Posterior cingulate gyrus (tissue), 11 donors: ENCODE data around the gene SLC2A4.
"Not testable (repeated sequence)": the region's sequence is repeated elsewhere in the genome, so short reads cannot be mapped to it uniquely, and the experiment has no call there.

ENCODE experiments used
- DNase-seq, 10 donors: peaks; one replicate each; pipeline versions ENCODE4 v3.0.0 to v3.0.0-alpha.2; 2020 to 2021; ENCODE audit warnings: mixed read lengths in 3 of 10
- intact Hi-C: fragments of 100-400 bp; cut with DNase I; formaldehyde crosslinking; loops from one replicate; pipeline ENCODE4 v1.15.1; 2023

The SLC2A4 gene

DNA sequence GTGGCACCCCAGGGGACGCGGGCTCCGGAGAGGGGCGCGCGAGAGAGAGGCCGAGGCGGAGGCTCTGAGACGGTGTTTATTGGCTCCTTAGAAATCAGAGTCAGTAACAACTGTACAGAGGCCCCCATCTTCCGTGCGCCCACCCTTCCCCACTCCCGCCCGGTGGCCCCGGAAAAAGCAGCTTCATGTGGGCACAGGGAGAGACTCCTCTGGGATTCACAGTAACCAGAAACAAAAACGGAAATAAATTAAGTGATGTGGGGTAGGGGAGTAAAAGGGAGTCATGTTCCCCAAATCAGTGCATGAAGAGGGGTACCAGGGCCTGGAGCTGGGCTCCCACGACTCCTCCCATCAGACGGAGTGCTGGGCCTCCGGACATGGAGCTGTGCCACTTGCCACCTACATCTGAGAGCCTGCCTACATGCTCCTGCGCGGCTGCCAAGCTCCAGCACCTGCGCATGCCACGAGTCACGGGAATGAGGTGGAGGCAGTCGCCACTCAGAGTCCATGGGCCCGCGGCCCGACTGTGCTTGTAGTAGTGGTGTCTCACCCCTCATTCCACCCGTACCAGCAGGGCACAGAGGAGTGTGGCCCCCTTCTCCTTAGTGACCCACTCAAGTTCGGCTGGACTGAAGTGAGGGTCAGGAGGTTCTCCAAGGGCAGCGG, 34.2 kb downstream of the SLC2A4 start:
- intact Hi-C loops: loop anchor here (1.0 kb wide), 1 partner anchor 14 kb away; the partner anchor contains the start of gene NEURL4
- peak in 3 of 10 donors; percentile 17 to 92 (median 52) for DNase-seq

DNA sequence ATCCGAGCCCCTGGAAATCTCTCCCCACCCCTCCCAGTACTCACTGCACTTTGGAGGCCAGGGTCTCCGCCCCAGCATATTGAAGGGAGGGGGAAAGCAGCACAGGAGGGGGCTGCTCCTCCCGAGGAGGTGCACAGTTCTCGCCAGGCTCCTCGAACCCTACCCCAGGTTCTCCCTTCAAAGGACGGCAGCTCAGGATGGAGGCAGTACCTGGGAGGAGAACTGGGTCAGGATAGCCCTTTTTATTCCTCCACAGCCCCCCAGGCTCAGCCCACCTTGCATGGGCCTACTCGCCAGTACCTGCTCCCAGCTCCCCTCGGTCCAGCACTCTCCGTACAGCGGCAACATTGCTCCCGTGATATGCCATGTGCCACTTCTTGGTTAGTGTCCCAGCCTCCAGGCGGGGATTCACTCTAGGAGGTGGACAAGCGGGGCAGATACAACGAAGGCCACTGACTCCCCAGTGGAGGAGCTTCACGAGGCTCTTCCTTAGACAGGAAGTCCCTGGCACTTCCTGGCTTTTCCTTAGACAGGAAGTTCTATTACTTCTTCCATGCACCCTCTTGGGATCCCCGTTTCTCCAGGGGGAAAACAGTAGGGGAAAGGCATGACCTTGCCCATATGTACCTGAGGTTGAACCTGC, 35.8 kb downstream of the SLC2A4 start:
- no peak for DNase-seq
- intact Hi-C loops: no loop called here

DNA sequence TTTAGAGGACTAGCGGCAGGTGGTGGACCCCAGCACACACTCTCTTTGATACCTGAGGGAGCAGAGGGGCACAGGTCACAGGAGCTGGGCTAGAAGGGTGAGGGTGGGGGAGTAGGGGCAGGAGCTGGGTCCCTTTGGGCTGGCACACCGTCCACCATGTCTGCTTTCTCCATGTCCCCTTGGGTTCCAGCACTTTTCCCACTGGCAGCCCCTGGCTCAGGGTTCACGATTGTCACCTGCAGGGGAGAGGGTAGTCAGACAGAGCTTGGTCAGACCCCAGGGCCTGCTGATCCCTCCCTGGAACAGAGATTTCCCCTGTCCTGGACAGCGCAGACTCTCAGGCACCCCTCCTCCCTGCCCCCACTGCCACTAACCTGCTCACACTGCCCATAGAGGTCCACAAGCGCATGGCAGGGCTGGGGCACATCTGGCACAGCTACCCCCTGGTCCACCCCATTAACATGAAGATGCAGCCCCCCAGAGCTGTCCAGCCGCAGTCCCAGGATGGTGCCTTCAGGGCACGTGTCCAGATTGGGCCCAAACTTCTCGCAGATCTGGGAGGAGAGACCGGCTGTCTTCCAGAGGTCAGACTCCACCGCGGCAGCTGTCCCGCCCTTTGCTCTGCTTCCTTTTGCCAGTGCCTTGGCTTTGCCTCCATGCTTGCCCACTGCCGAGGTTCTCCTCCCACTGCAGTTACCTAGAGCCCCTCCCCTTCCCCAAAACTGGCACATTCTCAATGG, 36.8 kb downstream of the SLC2A4 start:
- intact Hi-C loops: no loop called here
- DNase-seq: no peak

DNA sequence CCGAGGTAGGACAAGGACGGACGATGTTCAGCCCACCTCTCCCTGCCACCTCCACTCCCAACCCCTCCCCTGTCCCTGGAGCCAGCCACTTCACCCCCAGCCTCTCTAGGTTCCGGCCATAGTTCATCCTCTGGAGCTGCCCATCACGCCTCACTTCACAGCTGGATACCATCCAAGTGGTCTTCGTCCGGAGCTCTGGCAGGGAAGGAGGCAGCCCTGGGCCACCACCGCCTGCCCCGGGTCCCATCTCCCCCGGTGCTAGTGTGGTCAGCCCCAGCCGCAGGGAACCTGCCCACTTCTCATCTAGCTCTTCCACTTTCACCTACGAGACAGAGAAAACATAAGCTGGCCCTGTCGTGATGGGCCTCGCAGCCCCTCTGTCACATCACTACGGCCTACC, 39.9 kb downstream of the SLC2A4 start:
- no peak for DNase-seq
- intact Hi-C loops: no loop called here

DNA sequence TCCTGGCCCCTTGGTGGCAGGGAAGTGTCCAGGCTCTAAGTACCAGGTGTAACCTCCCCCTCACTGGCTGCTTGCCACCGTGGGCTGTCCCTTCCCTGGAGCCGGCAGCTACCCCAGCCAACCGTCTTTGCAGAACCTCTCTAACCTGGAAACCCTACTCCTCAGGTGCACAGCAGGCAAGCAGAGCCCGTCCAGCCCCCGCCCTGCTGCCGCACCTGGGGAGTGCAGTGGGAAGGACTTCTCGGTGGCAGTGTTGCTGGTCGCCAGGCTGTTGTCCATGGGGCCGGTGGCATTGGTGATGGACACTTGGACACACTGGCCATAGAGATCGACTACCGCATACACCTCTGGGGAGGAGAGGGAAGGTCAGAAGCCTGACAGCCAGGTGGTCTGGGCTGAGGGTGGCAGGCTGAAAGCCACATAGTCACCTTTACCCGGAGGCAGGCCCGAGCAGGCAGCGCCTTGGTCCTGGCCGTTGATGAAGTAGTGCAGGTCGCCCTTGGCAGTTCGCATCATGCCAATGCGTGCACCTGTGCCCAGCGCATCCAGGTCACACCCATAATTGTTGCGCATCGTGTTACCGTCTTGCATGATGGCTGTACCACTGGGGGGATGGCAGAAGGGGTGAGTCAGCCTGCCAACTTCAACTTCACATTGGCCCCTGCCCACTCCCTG, 41.1 kb downstream of the SLC2A4 start:
- intact Hi-C loops: no loop called here
- no peak for DNase-seq

DNA sequence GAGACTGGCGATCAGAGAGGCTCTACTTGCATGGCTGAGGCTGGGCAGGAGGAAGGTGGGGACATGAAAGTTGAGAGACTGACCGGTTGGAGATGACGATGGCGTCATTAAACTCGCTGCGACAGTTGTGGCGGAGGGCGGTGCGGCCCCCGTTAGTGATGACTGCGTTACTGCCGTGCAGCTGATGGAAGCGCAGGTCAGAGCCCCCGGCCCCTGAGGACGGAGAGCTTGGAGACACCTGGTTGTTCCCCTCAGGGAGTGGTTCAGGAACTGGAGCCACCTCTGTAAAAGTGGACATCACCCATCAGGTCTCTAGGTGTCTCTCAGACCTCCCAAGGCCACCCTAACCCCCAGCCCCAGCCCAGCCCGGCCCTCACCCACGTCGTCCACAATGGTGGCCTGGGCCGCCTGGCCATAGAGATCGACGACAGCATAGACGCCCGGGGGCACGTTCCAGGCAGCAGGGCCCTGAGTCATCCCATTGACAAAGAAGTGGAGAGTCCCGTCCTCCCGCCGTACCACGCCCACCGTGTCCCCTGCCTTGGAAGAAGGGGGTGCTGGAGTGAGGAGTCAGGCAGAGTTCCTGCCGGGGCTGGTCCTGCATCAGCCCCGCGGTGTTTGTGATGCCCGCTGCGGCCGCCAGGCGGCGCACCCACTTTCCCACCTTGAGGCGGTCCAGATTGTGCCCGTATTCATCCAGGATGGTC, 42.4 kb downstream of the SLC2A4 start:
- DNase-seq: peak in 8 of 10 donors; percentile 28 to 93 (median 52)
- intact Hi-C loops: no loop called here

DNA sequence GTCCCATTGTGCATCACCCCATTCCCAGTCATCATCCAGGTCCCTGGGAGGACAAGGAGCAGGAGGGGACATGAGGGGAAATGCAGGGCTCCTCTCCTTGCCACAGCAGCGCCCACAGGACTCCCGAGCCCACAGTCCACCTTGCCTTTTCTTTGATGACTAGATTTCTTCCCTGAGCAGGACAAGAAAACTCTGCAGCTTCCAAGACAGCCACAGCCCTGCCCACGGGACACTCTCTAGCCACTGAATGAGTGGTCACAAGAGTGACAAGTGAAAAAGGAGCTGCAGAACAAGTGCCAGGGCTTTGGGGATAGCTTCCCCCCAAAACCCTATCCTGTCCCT, 42.9 kb downstream of the SLC2A4 start:
- intact Hi-C loops: no loop called here
- peak in 1 of 10 donors; percentile 25 for DNase-seq

DNA sequence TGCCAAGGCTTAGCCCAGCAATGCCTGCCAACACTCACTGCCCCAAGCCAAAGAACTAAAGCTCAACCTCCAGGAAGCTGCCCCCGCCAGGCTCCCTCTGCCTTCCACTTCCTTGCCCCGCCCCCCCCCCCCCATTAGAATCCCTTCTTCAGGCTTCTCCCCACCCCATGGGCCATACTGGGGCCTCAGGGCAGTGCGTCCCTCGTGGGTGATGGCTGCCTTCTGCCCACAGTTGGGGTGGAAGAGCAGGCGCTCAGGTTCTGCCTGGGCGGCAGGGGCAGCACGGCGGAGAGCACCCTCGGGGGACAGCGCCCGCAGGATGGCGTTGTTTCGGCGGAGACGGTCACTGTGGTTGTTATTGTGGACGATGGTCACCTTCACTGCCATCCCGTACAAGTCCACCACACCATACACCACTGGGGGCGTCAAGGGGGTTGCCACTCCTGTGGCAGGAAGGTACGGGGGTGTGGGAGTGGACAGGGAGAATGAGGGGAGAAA, 43.6 kb downstream of the SLC2A4 start:
- intact Hi-C loops: no loop called here
- DNase-seq: peak in 1 of 10 donors; percentile 24

DNA sequence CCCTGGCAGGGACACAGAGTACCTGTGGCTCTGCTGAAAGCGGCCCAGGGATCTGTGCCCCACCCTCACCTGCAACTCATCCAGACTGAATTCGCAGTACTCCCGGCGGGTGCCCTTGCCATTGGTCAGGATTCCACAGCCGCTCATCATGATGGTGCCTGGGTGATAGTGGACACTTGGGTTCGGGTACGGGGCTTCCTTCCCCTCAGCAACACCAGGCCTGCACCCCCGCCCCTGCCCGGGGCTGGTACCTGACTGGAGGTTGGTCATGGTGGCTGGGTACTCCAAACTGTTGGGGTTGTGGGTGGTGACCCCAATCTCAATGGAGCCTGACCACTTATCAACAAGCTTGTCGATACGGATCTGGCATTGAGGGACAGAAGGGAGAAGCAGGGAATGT, 44.7 kb downstream of the SLC2A4 start:
- intact Hi-C loops: no loop called here
- DNase-seq: peak in 1 of 10 donors; percentile 46

DNA sequence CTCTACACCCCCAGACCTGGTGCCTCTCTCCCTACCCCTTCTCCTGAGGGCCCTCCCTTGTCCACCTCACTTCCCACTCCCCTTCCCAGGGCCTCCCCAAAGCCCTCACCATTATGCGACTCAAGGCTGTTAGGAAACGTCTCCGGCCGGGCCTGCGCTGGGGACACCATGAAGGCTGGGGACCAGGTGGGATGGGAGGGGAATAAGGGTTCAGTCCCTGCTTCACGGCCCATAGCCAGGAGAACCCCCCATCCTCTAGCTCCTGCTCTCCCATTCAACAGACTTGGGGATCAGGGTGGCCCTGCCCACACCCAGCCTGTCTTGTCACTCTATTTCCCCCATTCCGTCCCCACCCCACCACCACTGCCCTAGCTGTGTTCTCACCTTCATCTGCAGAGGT, 45.5 kb downstream of the SLC2A4 start:
- intact Hi-C loops: no loop called here
- DNase-seq: no peak

DNA sequence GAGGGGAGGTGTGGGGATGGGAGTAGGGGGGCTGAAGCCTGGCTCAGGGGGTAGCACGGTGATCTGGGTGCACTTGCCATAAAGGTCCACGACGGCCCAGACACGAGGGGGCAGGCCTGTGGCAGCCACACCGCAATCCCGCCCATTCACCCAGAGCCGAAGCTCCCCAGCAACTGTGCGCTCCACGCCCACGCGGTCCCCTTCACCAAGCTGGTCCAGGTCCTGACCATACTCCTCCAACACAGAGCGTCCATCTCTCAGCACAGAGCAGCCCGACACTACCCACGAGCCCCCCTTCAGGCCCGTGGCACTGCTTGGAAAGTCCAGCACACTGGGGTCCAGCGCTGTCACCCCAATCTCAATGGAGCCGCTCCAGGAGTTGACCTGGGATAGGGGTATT, 46.0 kb downstream of the SLC2A4 start:
- intact Hi-C loops: no loop called here

DNA sequence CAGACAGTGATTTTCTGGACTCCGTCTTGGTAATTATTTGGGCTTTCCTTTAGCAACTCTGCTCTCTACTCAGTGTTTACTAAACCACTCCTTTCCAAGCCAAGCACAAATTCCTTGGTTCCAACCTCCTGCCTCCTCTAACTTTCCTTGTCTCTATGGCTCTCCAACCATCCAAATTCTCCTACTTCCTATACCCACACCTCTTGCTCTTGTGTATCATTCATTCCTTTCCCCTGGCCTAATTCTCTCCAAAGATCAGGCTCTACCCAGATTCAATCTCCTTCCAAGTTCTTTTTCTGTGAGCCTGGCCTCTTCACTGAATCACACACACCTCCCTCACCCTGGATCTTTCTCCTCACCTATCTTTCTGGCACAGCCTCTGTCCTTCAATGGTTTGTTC, 46.5 kb downstream of the SLC2A4 start:
- intact Hi-C loops: loop anchor here (2.0 kb wide), 1 partner anchor 21 kb away; the partner anchor contains the start of gene EIF5A
- DNase-seq: no peak

More for the DNA sequence above, 46.0 kb downstream of the SLC2A4 start:
- DNase-seq: peak in 1 of 10 donors; percentile 57

DNA sequence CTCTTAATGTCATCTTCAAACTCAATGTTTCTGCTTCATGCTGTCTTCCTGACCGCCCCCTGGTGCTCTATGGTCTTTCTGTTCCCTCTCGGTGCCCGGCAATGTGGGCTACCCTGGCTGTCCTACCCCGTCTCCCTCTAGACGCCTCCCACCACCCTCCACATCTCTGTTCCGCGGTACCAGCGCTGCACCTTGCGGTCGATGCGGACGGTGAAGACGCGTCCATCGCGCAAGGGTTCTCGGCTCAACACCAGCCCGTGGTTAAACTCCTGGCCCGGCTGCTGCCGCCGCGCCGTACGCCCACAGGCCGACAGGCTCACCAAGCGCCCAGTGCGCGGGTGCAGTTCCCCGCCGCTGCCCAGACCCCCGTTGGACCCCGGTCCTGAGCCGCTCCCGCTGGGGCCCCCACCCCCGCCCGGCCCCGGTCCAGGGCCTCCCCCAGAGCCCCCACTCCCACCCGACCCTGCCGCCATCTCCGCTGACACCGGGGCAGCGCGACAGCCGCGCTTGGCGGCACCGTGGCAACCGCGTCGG, 47.4 kb downstream of the SLC2A4 start, which contains the start of gene NEURL4:
NEURL4 (minus strand) TSS at position 496 of the 534 bp plus-strand sequence; CDS start at position 473, 23 bp downstream.
- intact Hi-C loops: loop anchor here (1.0 to 2.0 kb wide), 2 partner anchors 14 to 22 kb away; partner anchors contain the start of genes EIF5A and GPS2
- peak in 2 of 10 donors; percentile 15 to 24 for DNase-seq

DNA sequence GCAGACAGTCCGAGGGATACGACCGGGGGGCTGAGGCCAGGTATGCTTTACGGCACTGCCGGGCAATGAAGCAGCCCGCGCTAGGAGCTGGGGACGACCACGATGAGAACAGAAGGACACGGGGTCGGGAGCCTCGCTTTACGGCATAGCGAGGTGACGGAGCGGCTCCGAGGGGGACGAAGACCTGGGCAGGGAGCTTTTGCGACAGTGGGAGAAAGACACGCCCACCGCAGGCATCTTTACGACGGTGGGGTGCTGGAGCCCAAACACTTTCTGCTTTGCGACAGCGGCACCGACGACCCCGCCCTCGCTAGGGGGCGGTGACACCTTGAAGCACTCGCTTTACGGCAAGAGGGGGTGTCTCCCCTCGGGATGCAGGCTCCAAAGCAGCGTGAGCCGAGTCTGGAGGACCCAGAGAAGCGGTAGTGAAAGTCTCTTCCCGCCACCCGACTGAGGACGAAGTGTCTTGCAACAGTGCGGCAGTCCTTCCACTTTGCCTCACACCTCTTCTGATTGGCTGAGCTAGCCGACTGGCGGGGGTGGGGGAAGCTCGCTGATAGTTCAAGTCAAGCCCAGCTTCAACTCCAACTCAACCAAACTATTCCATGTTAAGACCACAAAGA, 48.0 kb downstream of the SLC2A4 start:
- peak; percentile 94 to 99 (median 97) for DNase-seq
- intact Hi-C loops: loop anchor here (1.0 to 2.0 kb wide), 2 partner anchors 14 to 23 kb away; partner anchors contain the start of genes EIF5A and GPS2

DNA sequence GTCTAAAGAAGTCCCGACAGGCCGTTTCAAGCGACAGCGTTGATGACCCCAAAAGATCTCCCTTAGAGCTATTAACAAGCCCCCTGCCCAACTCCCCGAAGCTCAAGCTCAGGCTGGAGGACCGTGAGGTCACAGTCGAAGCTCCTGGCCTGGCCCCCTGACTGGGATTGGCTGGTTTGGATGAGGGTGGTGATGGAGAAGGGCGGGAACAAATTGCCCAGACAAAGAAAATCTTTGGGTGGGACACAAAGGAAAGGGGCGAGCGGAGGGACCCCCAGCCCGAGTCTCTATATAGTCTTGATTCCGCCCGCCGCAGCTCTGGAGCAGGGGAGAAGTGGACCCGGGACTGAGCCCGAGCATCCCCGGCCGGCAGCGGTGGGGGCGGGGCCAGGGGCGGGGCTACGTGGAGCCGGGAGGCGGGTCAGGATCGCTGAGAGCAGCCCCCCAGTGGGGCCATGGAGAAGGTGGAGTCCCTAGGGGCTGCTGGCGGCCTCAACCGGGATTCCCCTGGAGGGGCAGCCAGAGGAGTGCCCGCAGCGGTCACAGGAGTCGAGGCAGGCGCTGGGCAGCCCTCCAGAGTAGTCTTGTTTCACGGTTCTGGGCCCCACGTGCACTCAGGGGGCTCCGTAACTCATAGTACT, 48.6 kb downstream of the SLC2A4 start:
- intact Hi-C loops: loop anchor here (1.0 to 2.0 kb wide), 2 partner anchors 15 to 23 kb away; partner anchors contain the start of genes EIF5A and GPS2
- DNase-seq: peak; percentile 62 to 96 (median 70)

DNA sequence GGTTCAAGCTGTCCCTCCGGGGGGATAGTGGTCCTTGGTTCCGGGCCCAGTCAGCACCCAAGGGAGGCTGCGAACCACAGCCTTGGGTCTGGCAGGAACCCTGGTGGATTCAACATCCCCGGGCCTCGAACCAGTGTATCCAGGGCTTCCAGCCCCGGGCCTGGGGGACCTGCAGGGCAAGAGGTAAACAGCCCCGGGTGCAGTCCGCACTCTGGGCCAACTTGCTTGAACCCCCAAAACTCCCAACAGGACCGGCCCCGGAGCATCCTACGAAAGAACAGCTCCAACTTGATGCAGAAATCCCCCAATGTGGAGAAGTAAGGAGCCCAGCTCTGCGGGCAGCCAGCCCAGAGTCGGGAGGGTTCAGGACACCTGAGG, 49.1 kb downstream of the SLC2A4 start:
- peak in 1 of 10 donors; percentile 82 for DNase-seq
- intact Hi-C loops: no loop called here

DNA sequence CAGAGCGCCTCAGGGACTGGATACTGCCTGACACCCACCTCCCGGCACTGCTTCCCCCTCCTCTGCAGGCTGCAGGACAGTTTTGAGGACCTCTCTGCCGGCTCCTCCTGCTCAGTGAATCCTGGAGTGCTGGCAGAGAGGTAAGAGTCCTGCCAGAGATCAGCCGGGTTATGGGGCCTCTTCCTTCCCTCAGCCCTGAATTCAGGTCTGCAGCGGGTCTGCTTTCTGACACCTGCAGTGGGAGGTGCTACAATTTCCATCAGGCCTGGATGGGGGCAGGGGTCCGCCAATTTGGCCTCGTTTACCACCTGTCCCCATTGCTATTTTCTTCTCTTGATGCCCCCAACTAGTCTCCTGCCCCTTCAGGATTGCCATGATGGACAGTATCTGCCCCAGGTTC, 50.6 kb downstream of the SLC2A4 start:
- peak in 1 of 10 donors; percentile 40 for DNase-seq
- intact Hi-C loops: no loop called here

DNA sequence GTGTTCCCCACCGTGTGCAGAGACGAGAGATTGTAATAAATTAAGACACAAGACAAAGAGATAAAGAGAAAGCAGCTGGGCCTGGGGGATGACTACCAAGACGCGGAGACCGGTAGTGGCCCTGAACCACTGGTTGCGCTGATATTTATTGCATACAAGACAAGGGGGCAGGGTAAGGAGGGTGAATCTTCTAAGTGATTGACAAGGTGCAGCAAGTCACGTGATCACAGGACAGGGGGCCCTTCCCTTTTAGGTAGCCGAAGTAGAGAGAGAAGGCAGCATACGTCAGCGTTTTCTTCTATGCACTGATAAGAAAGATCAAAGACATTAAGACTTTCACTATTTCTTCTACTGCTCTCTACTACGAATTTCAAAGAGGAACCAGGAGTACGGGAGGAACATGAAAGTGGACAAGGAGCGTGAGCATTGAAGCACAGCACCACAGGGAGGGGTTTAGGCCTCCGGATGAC, 51.1 kb downstream of the SLC2A4 start:
- intact Hi-C loops, DNase-seq: not testable (repeated sequence)
